ENCODE measurements around the gene PLEKHA7.

Gene PLEKHA7

DNA sequence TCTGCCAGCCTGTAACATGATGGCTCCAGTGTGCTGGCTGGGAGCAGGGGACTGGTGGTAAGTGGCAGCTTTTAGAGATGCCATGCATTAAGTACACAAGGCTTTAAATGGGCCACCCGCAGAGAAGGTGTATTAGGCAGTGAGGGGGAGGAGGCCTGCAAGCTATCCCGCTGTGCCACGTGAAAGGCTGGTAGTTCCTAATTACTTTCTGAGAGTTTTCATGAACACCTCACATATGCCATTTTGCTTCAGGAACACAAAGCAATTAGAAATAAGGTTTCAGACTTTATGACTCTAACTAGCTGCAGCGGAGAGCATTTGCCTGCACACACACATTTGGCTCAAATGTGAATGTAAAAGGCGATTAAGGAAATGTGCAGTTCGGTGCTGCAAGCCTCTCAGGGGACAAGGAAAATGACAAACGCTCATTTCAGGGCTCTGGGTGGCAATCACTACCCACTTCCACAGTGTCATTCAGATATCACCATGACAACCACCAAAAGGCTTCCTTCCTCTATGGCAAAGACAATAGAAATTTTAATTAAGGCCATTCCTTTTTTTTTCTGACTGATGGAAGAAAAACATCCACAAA is 116.6 kb downstream of the PLEKHA7 start:
- Histone ChIP-seq H4K20me1 (ENCODE audit: insufficient read depth) (no peaks in the 10 kb centered on the region), H3K9ac (no peak overlapping the region), H3K4me3 (IDR thresholded peaks at IDR 0.05; ENCODE audit: insufficient read depth, low read depth, low read length) (no peak overlapping the region)

GRCh38 chr11:16896729-16897469 is 117.3 kb downstream of the PLEKHA7 start:
- TF ChIP-seq, protein P1, sequence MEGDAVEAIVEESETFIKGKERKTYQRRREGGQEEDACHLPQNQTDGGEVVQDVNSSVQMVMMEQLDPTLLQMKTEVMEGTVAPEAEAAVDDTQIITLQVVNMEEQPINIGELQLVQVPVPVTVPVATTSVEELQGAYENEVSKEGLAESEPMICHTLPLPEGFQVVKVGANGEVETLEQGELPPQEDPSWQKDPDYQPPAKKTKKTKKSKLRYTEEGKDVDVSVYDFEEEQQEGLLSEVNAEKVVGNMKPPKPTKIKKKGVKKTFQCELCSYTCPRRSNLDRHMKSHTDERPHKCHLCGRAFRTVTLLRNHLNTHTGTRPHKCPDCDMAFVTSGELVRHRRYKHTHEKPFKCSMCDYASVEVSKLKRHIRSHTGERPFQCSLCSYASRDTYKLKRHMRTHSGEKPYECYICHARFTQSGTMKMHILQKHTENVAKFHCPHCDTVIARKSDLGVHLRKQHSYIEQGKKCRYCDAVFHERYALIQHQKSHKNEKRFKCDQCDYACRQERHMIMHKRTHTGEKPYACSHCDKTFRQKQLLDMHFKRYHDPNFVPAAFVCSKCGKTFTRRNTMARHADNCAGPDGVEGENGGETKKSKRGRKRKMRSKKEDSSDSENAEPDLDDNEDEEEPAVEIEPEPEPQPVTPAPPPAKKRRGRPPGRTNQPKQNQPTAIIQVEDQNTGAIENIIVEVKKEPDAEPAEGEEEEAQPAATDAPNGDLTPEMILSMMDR (conservative IDR thresholded peaks at IDR 0.05; ENCODE audit: low read depth, low read length) = no peak
- no peak overlapping the region for H3K4me2 ChIP-seq

More for the DNA sequence above, 116.6 kb downstream of the PLEKHA7 start:
- no peaks in the 10 kb centered on the region for H3K79me2 ChIP-seq (ENCODE audit: insufficient read depth, low read depth)
- no peaks in the 10 kb centered on the region for H3K27me3 ChIP-seq (ENCODE audit: insufficient read depth, low read depth)
- no peaks in the 10 kb centered on the region for H3K36me3 ChIP-seq (ENCODE audit: insufficient read depth)
- no peak overlapping the region for H3K4me2 ChIP-seq
- H3K4me1 ChIP-seq (ENCODE audit: low read depth, poor library complexity, severe bottlenecking) = peaks cover under 1% of the 10 kb centered on the region
- H3K27ac ChIP-seq = no peak overlapping the region
- no peak overlapping the region for H2AFZ ChIP-seq (ENCODE audit: low read depth)
- TF ChIP-seq, protein P1 (conservative IDR thresholded peaks at IDR 0.05; ENCODE audit: low read depth, low read length) = no peak

DNA sequence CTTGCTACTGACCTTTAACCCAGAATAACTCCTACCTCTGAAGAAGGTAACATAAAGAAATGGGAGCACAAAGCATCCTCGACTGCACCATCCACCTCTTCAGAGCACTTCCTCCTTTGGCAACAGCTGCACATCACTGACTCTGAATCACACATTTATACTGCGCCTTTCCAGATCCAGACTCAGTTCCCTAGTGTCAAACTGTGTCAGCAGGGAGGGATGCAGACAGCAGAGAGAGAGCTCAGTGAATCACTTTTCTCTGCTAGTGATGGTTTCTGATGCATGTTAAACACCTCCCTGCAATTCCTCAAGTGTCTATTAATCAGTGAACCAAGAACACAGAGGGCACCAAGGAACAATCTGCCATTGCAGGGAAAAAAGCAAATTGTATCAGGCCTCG is 118.9 kb downstream of the PLEKHA7 start:
- no peaks in the 10 kb centered on the region for H3K79me2 ChIP-seq (ENCODE audit: insufficient read depth, low read depth)
- TF ChIP-seq, protein P1 (conservative IDR thresholded peaks at IDR 0.05; ENCODE audit: low read depth, low read length) = no peak
- H2AFZ ChIP-seq (ENCODE audit: low read depth) = no peak overlapping the region
- no peak overlapping the region for H3K9ac ChIP-seq
- H3K4me1 ChIP-seq (ENCODE audit: low read depth, poor library complexity, severe bottlenecking) = no peaks in the 10 kb centered on the region
- no peak overlapping the region for H3K27ac ChIP-seq
- no peak overlapping the region for H3K4me3 ChIP-seq (IDR thresholded peaks at IDR 0.05; ENCODE audit: insufficient read depth, low read depth, low read length)
- H3K27me3 ChIP-seq (ENCODE audit: insufficient read depth, low read depth) = no peaks in the 10 kb centered on the region
- H3K4me2 ChIP-seq = no peak overlapping the region
- H3K36me3 ChIP-seq (ENCODE audit: insufficient read depth) = no peaks in the 10 kb centered on the region
- H4K20me1 ChIP-seq (ENCODE audit: insufficient read depth) = no peaks in the 10 kb centered on the region

More at GRCh38 chr11:16896729-16897469, 117.3 kb downstream of the PLEKHA7 start:
- Histone ChIP-seq H3K4me3 (IDR thresholded peaks at IDR 0.05; ENCODE audit: insufficient read depth, low read depth, low read length) (no peak overlapping the region), H3K4me1 (ENCODE audit: low read depth, poor library complexity, severe bottlenecking) (no peaks in the 10 kb centered on the region), H3K27me3 (ENCODE audit: insufficient read depth, low read depth) (no peaks in the 10 kb centered on the region), H3K9ac (no peak overlapping the region), H3K36me3 (ENCODE audit: insufficient read depth) (no peaks in the 10 kb centered on the region), H4K20me1 (ENCODE audit: insufficient read depth) (no peaks in the 10 kb centered on the region), H3K79me2 (ENCODE audit: insufficient read depth, low read depth) (no peaks in the 10 kb centered on the region), H2AFZ (ENCODE audit: low read depth) (no peak overlapping the region), H3K27ac (no peak overlapping the region)

DNA sequence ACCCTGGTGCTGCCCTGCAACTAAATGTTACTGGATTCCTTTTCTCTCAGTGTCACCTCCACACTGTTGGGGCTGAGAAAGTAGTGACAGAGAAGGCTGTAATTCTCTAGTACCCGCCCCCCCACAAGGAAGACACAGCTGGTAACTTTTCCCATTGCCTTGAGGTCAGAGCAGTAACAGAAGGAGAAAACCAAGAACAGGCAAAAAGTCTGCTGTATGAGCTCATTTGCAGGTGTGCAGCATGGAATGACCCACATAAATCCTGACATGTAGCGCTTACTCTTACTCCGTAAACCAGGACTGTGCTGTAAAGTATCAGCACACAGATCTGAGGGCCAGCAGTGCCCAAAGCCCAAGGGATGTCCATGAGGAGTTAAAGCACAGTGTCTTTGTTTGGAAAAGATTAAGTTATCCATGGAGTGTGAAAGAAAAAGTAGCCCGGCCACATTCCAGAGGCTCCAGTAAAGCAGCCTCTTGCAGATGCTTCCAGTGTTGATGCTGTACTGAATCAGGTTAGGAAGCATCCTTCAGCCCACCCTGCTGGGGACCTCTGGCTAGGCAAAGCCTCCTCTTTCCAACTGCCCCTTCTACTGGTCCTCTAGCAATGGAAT is 120.7 kb downstream of the PLEKHA7 start:
- no peak overlapping the region for H2AFZ ChIP-seq (ENCODE audit: low read depth)
- H3K4me3 ChIP-seq (IDR thresholded peaks at IDR 0.05; ENCODE audit: insufficient read depth, low read depth, low read length) = no peak overlapping the region
- H3K36me3 ChIP-seq (ENCODE audit: insufficient read depth) = no peaks in the 10 kb centered on the region
- no peaks in the 10 kb centered on the region for H3K27me3 ChIP-seq (ENCODE audit: insufficient read depth, low read depth)
- H3K27ac ChIP-seq = no peak overlapping the region
- no peak overlapping the region for H3K9ac ChIP-seq
- no peaks in the 10 kb centered on the region for H3K4me1 ChIP-seq (ENCODE audit: low read depth, poor library complexity, severe bottlenecking)
- TF ChIP-seq, protein P1 (conservative IDR thresholded peaks at IDR 0.05; ENCODE audit: low read depth, low read length) = no peak
- H4K20me1 ChIP-seq (ENCODE audit: insufficient read depth) = no peaks in the 10 kb centered on the region
- no peak overlapping the region for H3K4me2 ChIP-seq
- H3K79me2 ChIP-seq (ENCODE audit: insufficient read depth, low read depth) = no peaks in the 10 kb centered on the region
